NCI-H146 treated with DMSO at 0.1 percent for 48 hours (cell line): ENCODE results near the gene MAPRE2.

Experiments used
- DNase-seq: peaks from one replicate; lab custom pipeline; 2025; ENCODE audit not compliant: unreplicated experiment; lab: John Stamatoyannopoulos, UW

MAPRE2 gene

DNA sequence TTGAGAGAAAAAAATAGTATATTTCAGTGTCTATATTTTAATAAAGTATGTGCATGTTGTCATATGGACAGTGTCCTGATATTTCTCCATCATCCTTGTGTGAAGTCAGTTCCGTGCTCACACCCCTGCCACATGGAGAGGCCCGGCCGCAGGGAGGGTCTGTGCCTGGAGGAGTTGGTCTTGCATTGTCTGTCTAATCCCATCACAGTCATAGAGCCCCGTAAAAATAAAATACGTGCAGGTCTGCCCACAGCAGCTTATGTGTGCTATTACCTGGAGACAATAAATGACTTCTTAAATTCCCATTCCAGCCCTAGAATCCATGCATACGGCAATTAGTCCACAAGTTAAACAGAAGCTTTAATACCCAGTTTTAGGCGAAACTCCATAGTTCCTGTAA is 20.1 kb downstream of the MAPRE2 start:
- no peak for DNase-seq

DNA sequence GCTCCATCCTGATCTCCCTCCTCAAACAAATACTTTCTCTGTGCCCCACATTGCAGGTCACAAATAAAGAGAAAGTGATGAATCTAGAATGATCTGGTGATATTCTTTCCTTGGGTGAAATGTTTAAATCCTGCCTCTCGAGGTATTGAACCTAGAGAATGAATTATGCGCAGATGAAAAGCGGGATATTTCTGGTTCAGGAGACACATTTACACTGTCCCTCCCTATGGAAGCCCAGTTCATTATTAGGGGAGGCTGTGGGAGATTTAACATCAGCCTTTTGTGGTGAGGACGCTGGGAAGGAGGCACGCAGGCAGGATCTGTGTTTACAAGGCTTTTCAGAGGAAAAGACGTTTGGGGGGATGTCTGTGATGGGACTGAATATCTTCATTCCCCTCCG is 20.6 kb downstream of the MAPRE2 start:
- no peak for DNase-seq

DNA sequence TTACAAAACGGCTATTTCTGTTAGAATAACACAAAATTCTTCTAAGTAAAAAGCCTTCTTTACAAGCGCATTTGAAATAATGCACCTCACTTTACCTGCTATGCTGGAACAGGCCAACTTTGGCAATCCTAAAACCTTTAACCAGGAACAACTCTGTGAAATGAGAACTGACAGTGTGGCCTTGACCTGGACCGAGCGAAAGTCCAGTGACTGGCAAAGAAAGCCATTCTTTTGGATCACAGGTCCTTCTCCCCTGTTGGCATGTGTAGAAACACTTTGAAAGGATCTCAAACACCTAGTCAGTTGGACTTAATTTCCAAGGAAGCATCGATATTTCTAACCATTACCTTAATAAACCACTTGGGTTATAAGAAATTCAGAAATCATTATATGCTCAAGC is 21.2 kb downstream of the MAPRE2 start:
- DNase-seq, result no peak

DNA sequence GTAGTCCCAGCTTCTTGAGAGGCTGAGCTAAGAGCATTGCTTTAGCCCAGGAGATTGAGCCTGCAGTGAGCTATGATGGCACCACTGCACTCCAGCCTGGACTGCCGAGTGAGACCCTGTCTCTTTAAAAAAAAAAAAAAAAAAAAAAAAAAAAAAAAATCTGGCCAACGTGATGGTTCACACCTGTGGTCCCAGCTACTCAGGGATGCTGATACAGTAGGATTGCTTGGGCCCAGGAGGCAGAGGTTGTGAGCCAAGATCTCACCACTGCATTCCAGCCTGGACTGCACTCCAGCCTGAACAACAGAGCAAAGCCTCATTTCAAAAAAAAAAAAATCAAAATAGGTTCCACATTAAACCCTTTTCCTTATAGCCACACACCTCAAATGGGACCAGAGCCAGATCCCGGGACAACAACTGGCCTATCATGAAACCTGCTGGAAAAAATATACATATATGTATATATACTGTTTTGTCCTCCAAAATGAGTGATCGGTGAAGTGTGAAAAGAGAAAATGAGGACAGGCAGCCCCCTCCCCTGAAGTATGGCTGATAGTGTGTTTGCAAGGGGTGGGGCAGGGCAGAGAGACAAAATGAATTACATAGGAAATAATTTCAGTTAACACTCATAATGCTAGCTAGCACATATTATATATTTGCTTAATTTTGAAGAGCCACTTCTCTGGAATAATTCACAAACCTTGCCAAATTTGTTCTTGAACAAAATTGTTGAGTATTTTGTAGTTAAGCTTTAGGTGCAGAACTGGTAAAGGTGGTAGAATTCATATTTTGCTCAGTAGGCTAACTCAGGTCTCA is 22.9 kb downstream of the MAPRE2 start:
- no peak for DNase-seq

- DNase-seq, result no peak
These were observed 26.2 kb downstream of the MAPRE2 start for GRCh38 chr18:35067454-35067853.

DNA sequence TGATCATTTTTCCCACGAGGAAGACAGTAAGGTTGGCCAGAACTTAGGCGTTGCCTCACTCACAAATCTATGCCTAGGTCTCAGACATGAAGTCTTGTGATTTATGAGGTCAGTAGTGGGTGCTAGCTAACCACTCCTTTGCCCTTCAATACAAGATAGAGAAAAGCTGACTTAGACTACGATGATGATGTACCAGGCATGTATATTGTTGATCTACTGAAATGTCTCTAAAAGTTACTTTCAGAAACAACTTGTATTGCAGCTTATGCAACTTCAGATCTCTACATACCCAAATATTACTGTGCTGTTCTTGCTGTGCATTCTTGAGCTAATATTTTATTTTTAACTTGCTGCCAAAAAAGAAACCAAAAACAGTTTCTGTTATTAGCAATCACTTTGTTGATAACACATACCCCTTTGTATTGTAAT is 30.6 kb downstream of the MAPRE2 start:
- no peak for DNase-seq

DNA sequence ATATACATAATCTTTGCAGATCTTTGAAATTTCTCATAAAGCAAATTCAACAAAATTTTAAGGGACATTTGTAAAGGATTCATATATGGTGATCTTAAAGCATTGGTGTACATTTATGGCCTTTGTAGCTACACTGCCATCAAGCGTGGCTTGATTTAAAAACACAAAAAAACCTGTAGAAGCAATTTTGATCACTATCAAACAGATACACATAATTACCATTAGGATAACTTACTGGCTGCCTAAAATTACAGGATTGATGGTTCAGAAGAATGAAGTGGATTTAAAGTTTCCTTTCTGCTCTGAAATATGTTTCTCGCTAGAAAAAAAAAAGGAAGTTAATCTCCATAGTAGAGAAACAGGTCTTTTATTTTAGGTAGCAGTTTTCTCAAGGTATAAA is 31.4 kb downstream of the MAPRE2 start:
- DNase-seq, result no peak

DNA sequence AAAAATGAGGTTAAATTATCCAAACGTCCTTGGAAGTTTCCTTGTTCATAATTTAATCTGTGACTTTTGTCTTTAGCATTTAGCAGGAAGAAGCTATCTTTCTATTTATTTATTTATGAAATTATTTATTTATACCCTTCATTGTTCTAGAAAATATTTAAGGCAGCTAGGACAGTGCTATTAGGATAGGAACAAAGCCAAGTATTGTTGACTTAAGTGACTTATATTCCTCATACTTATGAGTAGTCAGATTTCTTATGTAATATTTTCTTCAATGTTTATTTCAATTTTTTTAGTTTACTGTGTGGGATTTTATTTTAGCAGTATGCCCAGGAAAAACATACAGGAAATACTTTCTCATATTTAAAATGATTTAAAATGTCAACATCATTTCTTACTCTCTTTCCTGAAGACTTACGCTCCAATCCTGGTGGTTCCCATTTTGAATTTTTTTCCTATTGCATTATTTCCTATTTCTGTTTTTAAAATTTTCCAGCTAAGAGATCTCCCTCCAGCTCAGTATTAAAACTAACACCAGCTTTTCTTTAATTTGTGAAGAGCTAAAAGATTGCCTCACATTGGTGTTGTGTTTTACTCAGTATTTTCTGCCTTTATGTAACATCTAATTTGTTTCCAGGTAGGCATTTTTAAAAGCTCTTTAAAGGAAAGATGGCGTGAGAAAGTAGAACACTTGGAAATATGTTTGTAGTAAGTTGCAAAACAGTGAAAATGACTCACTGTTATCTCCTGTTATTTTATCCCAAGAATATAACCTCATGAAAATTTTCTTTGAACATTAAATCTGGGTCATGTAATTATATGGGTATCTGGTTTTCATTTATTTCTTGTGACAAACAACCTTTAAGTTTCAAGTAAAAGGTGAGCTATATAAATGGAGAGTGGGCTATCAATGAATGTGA is 32.2 kb downstream of the MAPRE2 start:
- DNase-seq, result no peak

- DNase-seq, result no peak
These were observed 33.4 kb downstream of the MAPRE2 start for GRCh38 chr18:35074581-35074980.

- no peak for DNase-seq
These were observed 33.9 kb downstream of the MAPRE2 start for GRCh38 chr18:35075132-35075531.

GRCh38 chr18:35076135-35076924 is 35.1 kb downstream of the MAPRE2 start:
- DNase-seq, result no peak

- no peak for DNase-seq
These were observed 36.7 kb downstream of the MAPRE2 start for GRCh38 chr18:35077937-35078336.

GRCh38 chr18:35080058-35080457 is 38.8 kb downstream of the MAPRE2 start:
- no peak for DNase-seq

- DNase-seq, result no peak
These were observed 42.0 kb downstream of the MAPRE2 start for GRCh38 chr18:35083174-35083712.

DNA sequence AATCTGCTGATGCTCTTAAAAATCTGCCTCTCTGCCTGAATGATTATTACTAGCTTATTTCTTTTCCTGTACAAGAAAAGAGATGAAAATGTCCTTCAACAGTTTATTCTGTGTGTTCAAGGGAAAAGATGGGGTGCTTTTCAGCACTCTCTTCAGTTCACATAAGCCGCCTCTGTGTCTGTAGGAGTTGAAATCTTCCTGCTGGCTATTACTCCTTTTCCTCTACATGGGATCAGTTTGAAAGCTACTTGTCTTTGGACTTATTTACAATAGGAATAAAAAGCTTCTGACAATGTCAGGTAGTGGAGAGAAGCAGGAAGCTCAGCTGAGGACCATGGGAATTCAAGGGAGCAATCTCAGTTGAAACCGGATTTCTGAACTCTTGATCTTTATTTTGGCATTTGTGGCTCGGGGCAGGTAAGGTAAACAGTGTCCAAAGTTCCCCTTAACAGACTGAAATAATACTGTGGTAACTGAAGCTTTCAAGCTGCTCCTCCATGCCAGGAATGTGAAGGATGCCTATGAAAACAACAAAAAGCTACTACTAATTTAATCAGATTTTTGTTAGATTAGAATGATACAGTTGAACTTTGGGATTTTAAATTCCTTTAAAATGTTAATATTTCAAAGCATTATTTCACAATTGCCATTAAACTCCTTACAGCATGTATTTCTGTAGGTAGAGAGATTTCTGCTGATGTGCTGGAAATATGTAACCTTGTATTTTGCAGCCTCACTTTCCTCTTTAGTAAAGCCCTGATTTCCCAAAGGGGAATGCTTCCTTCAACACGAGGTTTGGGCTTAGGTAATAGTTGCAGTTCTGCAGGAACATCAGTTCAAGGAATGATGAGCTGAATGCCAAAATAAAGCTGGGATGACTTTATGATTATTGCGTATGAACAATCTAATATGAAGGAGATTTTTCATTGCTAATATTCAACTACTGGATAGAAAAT is 43.6 kb downstream of the MAPRE2 start:
- DNase-seq, result no peak

DNA sequence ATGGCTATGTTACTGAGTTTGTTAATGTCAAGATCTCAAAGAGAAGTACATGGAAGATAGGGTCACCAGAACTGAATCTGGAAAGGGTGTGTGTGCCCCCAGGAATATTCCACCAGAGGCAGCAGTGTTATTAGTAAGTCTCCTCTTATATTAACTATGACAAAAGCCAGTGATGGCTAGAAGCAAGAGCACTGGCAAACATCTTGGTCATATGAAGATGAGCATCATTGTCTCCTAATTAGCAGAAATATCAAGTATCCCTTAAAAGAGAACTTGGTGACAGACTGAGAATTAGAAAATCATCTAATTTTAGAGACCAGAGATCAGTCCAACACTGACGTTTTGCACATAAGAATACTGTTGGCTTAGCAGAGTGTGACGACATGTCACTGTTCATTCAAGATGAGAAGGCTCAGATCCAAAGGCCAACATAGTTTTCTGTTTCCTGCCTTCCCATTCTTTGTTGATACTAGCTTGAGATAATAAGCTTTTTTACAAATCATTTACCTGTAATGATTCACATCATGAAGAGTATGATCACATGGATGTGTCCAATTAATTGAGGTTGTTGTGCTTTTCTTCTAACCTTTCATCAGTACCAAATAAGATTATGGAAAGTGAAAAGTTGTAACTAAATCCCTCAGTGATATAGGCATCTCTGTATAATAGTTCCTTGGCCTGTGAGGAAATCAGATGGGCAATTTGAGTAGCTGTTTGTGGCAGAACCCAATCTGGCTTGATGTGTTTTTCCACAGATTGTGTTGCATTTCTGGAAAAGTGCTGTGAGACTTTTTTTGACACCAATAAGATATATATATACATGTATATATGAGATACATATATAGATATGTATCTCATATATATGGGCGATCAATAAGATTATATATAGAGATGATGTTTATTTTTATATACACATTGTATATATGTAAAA is 44.5 kb downstream of the MAPRE2 start:
- no peak for DNase-seq

GRCh38 chr18:35086704-35087103 is 45.5 kb downstream of the MAPRE2 start:
- no peak for DNase-seq

GRCh38 chr18:35087726-35088125 is 46.5 kb downstream of the MAPRE2 start:
- no peak for DNase-seq

DNA sequence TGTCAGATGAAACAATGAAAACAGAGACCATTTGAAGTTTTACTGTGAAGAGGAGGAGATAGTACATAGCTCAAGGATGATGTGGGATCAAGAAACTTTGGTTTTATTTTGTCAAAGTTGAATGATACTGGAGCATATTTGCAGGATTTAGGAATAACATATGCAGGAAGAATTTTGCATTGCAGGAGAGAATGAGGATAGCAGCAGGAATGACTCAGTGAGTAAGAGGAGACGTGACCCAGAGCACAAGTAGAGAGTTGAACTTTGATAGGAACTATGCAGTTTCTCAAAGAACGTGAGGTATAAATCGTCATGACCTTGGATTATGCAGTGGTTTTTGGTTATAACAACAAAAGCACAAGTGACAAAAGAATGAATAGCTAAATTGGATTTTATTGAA is 47.7 kb downstream of the MAPRE2 start:
- no peak for DNase-seq
